SK-N-SH (cell line): ENCODE data around the gene ELOVL3.

Source experiments
- CHD2 ChIP-seq: fragments of 150-350 bp; IDR thresholded peaks from 2 replicates; pipeline ENCODE4 v1.6.1; 2018; ENCODE audit warnings: low read length; ENCODE audit not compliant: partially characterized antibody
- CTCF ChIP-seq: fragments of 200-600 bp; sonication (generic); IDR thresholded peaks from 2 replicates; pipeline ENCODE4 v1.6.1; 2017; ENCODE audit warnings: antibody characterized with exemption, mild to moderate bottlenecking, moderate library complexity
- EP300 ChIP-seq, 2 experiments: IDR thresholded peaks; 2 replicates each; pipeline versions ENCODE4 v1.4.0 to v1.6.1; 2012; ENCODE audit warnings: borderline replicate concordance in 1 of 2, low read depth in 1 of 2, low read length in 1 of 2
- EZH2phosphoT487 ChIP-seq: fragments of 200-600 bp; sonication (generic); IDR thresholded peaks from 2 replicates; pipeline ENCODE4 v1.6.1; 2017; ENCODE audit warnings: low read depth, mixed run types, mild to moderate bottlenecking, antibody characterized with exemption, moderate library complexity, borderline replicate concordance
- MAX ChIP-seq: IDR thresholded peaks from 2 replicates; pipeline ENCODE4 v1.4.0; 2012; ENCODE audit warnings: low read depth
- POLR2AphosphoS5 ChIP-seq: IDR thresholded peaks from 2 replicates; pipeline ENCODE4 v1.6.1; 2012; ENCODE audit warnings: low read depth, low read length
- REST ChIP-seq: IDR thresholded peaks from 2 replicates; pipeline ENCODE4 v1.6.1; 2012; ENCODE audit warnings: mild to moderate bottlenecking, low read depth, low read length, moderate library complexity
- RXRA ChIP-seq: IDR thresholded peaks from 2 replicates; pipeline ENCODE4 v1.4.0; 2012; ENCODE audit warnings: low read depth, mild to moderate bottlenecking, borderline replicate concordance
- SMC3 ChIP-seq: IDR thresholded peaks from 2 replicates; pipeline ENCODE4 v1.6.1; 2012; ENCODE audit warnings: low read depth, low read length, improper control_type of control experiment
- TAF1 ChIP-seq: IDR thresholded peaks from 2 replicates; pipeline ENCODE4 v1.6.1; 2012; ENCODE audit warnings: low read depth, mild to moderate bottlenecking, low read length, moderate library complexity, borderline replicate concordance
- USF2 ChIP-seq: fragments of 150-350 bp; IDR thresholded peaks from 2 replicates; pipeline ENCODE4 v1.6.1; 2017; ENCODE audit warnings: antibody characterized with exemption, low read length, low read depth, borderline replicate concordance
- YY1 ChIP-seq: IDR thresholded peaks from 2 replicates; pipeline ENCODE4 v1.4.0; 2012; ENCODE audit warnings: low read depth, mild to moderate bottlenecking

- TF ChIP-seq SMC3 = no peak
- TF ChIP-seq RXRA = no peak
- TF ChIP-seq YY1 = no peak
- TF ChIP-seq TAF1 = no peak
- TF ChIP-seq CHD2 = no peak
- TF ChIP-seq EZH2phosphoT487 = no peak
- TF ChIP-seq CTCF = no peak
- no peak for TF ChIP-seq REST
- TF ChIP-seq EP300 (IDR thresholded peaks at IDR 0.05; ENCODE audit: borderline replicate concordance in 1 of 2, low read depth in 1 of 2, low read length in 1 of 2) = no peak
- no peak for TF ChIP-seq POLR2AphosphoS5
- no peak for TF ChIP-seq USF2
- TF ChIP-seq MAX = no peak
Measured at GRCh38 chr10:102211615-102212299, 14.3 kb upstream of the ELOVL3 start.
